ENCODE data around the gene PACS1. TPM values are rescaled to one million over a fixed set of nuclear protein-coding genes. Genes with fewer than 3 reads are reported as not detected.

PACS1 gene
- total and polyA plus RNA-seq, 7 experiments from 2014 or later = 48.0 to 314 (median 210) TPM

GRCh38 chr11:66266378-66267038 is 196.4 kb downstream of the PACS1 start:
- ChIA-PET POLR2A (interaction anchor here (0.7 to 1.4 kb wide), 3 partner anchors 23 to 651 kb away, joined by 3 to 5 read pairs (median 3); partner anchors contain the start of genes PCNX3 and YIF1A), CTCF (interaction anchor here (0.6 to 0.9 kb wide), 2 partner anchors 17 to 48 kb away, joined by 3 to 4 read pairs; no protein-coding TSS in a partner anchor)
- peaks cover 16 to 19% of the 10 kb centered on the region in 2 donors for H3K4me1 ChIP-seq (ENCODE audit: control insufficient read depth in 2 of 2, insufficient read depth in 2 of 2, low read length in 2 of 2)
- Mint-ChIP-seq H3K4me1 (peaks cover 17 to 33% (median 28%) of the 10 kb centered on the region in 7 donors), H3K9me3 (peaks cover 0 to 5% (median 0%) of the 10 kb centered on the region in 11 donors), H3K27ac (peak overlapping the region in 8 of 9 donors; percentile 32 to 98 (median 82)), H3K27me3 (peaks cover 0 to 3% (median 0%) of the 10 kb centered on the region in 5 donors), H3K4me3 (peak overlapping the region in 8 of 10 donors; percentile 25 to 100 (median 92)), H3K36me3 (peaks cover 0 to 17% (median 4%) of the 10 kb centered on the region in 5 donors)
- H3K9me3 ChIP-seq (ENCODE audit: control insufficient read depth in 2 of 3, low read length in 3 of 3) = no peaks in the 10 kb centered on the region
- ATAC-seq (no peak), DNase-seq (no peak)
- H3K27ac ChIP-seq (ENCODE audit: low read depth, low read length) = peak overlapping the region; percentile 90
- peaks cover 0 to 50% (median 0%) of the 10 kb centered on the region in 3 experiments for H3K36me3 ChIP-seq (ENCODE audit: control insufficient read depth in 2 of 3, insufficient read depth in 3 of 3, low read length in 3 of 3)
- no peaks in the 10 kb centered on the region for H3K27me3 ChIP-seq (ENCODE audit: control insufficient read depth in 2 of 2, insufficient read depth in 2 of 2, low read length in 2 of 2)
- intact Hi-C loops (cut with micrococcal nuclease) = loop anchor here (2.0 to 10.0 kb wide), 6 partner anchors 44 to 1344 kb away; partner anchors contain the start of genes B4GAT1 (in 1 of the 2), BRMS1 (in 1 of the 2), POLA2 (in 1 of the 2) and PPP2R5B (in 1 of the 2)
- no peak overlapping the region for H3K4me3 ChIP-seq (ENCODE audit: low read length)

GRCh38 chr11:66267039-66267378 is 196.9 kb downstream of the PACS1 start:
- ATAC-seq = no peak
- peak overlapping the region; percentile 91 for H3K4me3 ChIP-seq (ENCODE audit: low read length)

GRCh38 chr11:66267379-66268243 is 197.5 kb downstream of the PACS1 start:
- H3K36me3 ChIP-seq (ENCODE audit: control insufficient read depth in 2 of 3, insufficient read depth in 3 of 3, low read length in 3 of 3) = peaks cover 4 to 50% (median 9%) of the 10 kb centered on the region in 3 experiments
- peaks cover 0 to 16% (median 3%) of the 10 kb centered on the region in 5 donors for H3K36me3 Mint-ChIP-seq

More at GRCh38 chr11:66267039-66267378, 196.9 kb downstream of the PACS1 start:
- intact Hi-C loops (cut with micrococcal nuclease) = loop anchor here (2.0 to 10.0 kb wide), 6 partner anchors 44 to 1345 kb away; partner anchors contain the start of genes B4GAT1 (in 1 of the 2), BRMS1 (in 1 of the 2), POLA2 (in 1 of the 2) and PPP2R5B (in 1 of the 2)
- Mint-ChIP-seq H3K4me3 (peak overlapping the region; percentile 71 to 100 (median 94)), H3K4me1 (peaks cover 20 to 38% (median 32%) of the 10 kb centered on the region in 7 donors), H3K9me3 (peaks cover 0 to 5% (median 0%) of the 10 kb centered on the region in 11 donors), H3K27me3 (peaks cover 0 to 3% (median 0%) of the 10 kb centered on the region in 5 donors), H3K27ac (peak overlapping the region; percentile 32 to 98 (median 81)), H3K36me3 (peaks cover 0 to 17% (median 3%) of the 10 kb centered on the region in 5 donors)
- ChIA-PET POLR2A (interaction anchor here (0.8 to 6.3 kb wide), 8 partner anchors 13 to 1488 kb away, joined by 3 to 56 read pairs (median 4); partner anchors contain the start of genes CNIH2, PCNX3, SF1 and YIF1A), CTCF (interaction anchor here (0.6 to 1.5 kb wide), 4 partner anchors 8 to 49 kb away, joined by 3 to 6 read pairs (median 4); no protein-coding TSS in a partner anchor)
- peak in 1 of 9 donors; percentile 39 for DNase-seq
- H3K36me3 ChIP-seq (ENCODE audit: control insufficient read depth in 2 of 3, insufficient read depth in 3 of 3, low read length in 3 of 3) = peaks cover 1 to 50% (median 3%) of the 10 kb centered on the region in 3 experiments
- peaks cover 16 to 24% of the 10 kb centered on the region in 2 donors for H3K4me1 ChIP-seq (ENCODE audit: control insufficient read depth in 2 of 2, insufficient read depth in 2 of 2, low read length in 2 of 2)
- H3K27ac ChIP-seq (ENCODE audit: low read depth, low read length) = peak overlapping the region; percentile 90
- H3K9me3 ChIP-seq (ENCODE audit: control insufficient read depth in 2 of 3, low read length in 3 of 3) = no peaks in the 10 kb centered on the region
- H3K27me3 ChIP-seq (ENCODE audit: control insufficient read depth in 2 of 2, insufficient read depth in 2 of 2, low read length in 2 of 2) = no peaks in the 10 kb centered on the region

GRCh38 chr11:66268244-66268951 is 198.3 kb downstream of the PACS1 start, which contains the start of gene RAB1B:
Gene RAB1B, plus strand, starts transcription at chr11:66268639. Its CDS starts 41 bp downstream, at chr11:66268680.
- ATAC-seq (peak; percentile 89), DNase-seq (peak; percentile 99 to 100 (median 99))
- Histone ChIP-seq H3K9me3 (ENCODE audit: control insufficient read depth in 2 of 3, low read length in 3 of 3) (no peaks in the 10 kb centered on the region), H3K27me3 (ENCODE audit: control insufficient read depth in 2 of 2, insufficient read depth in 2 of 2, low read length in 2 of 2) (no peaks in the 10 kb centered on the region), H3K4me1 (ENCODE audit: control insufficient read depth in 2 of 2, insufficient read depth in 2 of 2, low read length in 2 of 2) (peaks cover 16 to 38% of the 10 kb centered on the region in 2 donors), H3K27ac (ENCODE audit: low read depth, low read length) (peak within 1 kb of the TSS; percentile 90), H3K36me3 (ENCODE audit: control insufficient read depth in 2 of 3, insufficient read depth in 3 of 3, low read length in 3 of 3) (peaks cover 9 to 50% (median 14%) of the 10 kb centered on the region in 3 experiments), H3K4me3 (ENCODE audit: low read length) (peak within 1 kb of the TSS; percentile 91)
- CTCF ChIA-PET = interaction anchor here (0.5 to 1.5 kb wide), 7 partner anchors 8 to 956 kb away, joined by 3 to 6 read pairs (median 3); no protein-coding TSS in a partner anchor
- POLR2A ChIA-PET = interaction anchor here (0.7 to 6.3 kb wide), 11 partner anchors 12 to 1133 kb away, joined by 3 to 56 read pairs (median 3); partner anchors contain the start of genes CNIH2, PCNX3, YIF1A and ZNRD2
- Mint-ChIP-seq H3K4me1 (peaks cover 25 to 47% (median 33%) of the 10 kb centered on the region in 7 donors), H3K36me3 (peaks cover 1 to 18% (median 6%) of the 10 kb centered on the region in 5 donors), H3K27me3 (peaks cover 0 to 3% (median 0%) of the 10 kb centered on the region in 5 donors), H3K4me3 (peak within 1 kb of the TSS; percentile 88 to 100 (median 95)), H3K9me3 (peaks cover 0 to 5% (median 0%) of the 10 kb centered on the region in 11 donors), H3K27ac (peak within 1 kb of the TSS; percentile 95 to 99 (median 97))
- intact Hi-C loops (cut with micrococcal nuclease) = loop anchor here (1.0 to 10.0 kb wide), 18 partner anchors 10 to 1346 kb away; partner anchors contain the start of genes BRMS1 (in 2 of the 2), YIF1A (in 2 of the 2), B4GAT1 (in 1 of the 2) and BANF1 (in 1 of the 2)

More at GRCh38 chr11:66267379-66268243, 197.5 kb downstream of the PACS1 start:
- Histone ChIP-seq H3K27ac (ENCODE audit: low read depth, low read length) (peak overlapping the region; percentile 90), H3K9me3 (ENCODE audit: control insufficient read depth in 2 of 3, low read length in 3 of 3) (no peaks in the 10 kb centered on the region), H3K4me1 (ENCODE audit: control insufficient read depth in 2 of 2, insufficient read depth in 2 of 2, low read length in 2 of 2) (peaks cover 16 to 30% of the 10 kb centered on the region in 2 donors), H3K27me3 (ENCODE audit: control insufficient read depth in 2 of 2, insufficient read depth in 2 of 2, low read length in 2 of 2) (no peaks in the 10 kb centered on the region), H3K4me3 (ENCODE audit: low read length) (peak overlapping the region; percentile 91)
- ChIA-PET POLR2A (interaction anchor here (0.6 to 6.3 kb wide), 14 partner anchors 12 to 1489 kb away, joined by 3 to 56 read pairs (median 3); partner anchors contain the start of genes CNIH2, PCNX3, SF1 and YIF1A), CTCF (interaction anchor here (0.8 to 1.5 kb wide), 6 partner anchors 7 to 46 kb away, joined by 3 to 6 read pairs (median 3); no protein-coding TSS in a partner anchor)
- ATAC-seq (peak; percentile 77), DNase-seq (peak; percentile 75 to 91 (median 82))
- H3K27me3 Mint-ChIP-seq = peaks cover 0 to 3% (median 0%) of the 10 kb centered on the region in 5 donors
- H3K27ac Mint-ChIP-seq = peak overlapping the region; percentile 95 to 99 (median 97)
- H3K4me3 Mint-ChIP-seq = peak overlapping the region; percentile 88 to 100 (median 95)
- H3K9me3 Mint-ChIP-seq = peaks cover 0 to 5% (median 0%) of the 10 kb centered on the region in 11 donors
- peaks cover 23 to 42% (median 32%) of the 10 kb centered on the region in 7 donors for H3K4me1 Mint-ChIP-seq
- intact Hi-C loops (cut with micrococcal nuclease) = loop anchor here (1.0 to 10.0 kb wide), 18 partner anchors 11 to 1345 kb away; partner anchors contain the start of genes BRMS1 (in 2 of the 2), YIF1A (in 2 of the 2), B4GAT1 (in 1 of the 2) and BANF1 (in 1 of the 2)

Data from naive thymus-derived CD4-positive, alpha-beta T cell (primary cell).